ENCODE data around the gene SPATA7.

The SPATA7 gene

GRCh38 chr14:88463318-88463717, 77.9 kb downstream of the SPATA7 start:
- no peak for DNase-seq (ENCODE audit: low spot score)
- Histone ChIP-seq H2BK120ac (ENCODE audit: low read depth, low read length) (no peak overlapping the region), H3K23ac (ENCODE audit: low read depth, low read length, poor library complexity) (no peak overlapping the region), H3K36me3 (replicated peaks in 1 of 2; ENCODE audit: control insufficient read depth in 2 of 2, insufficient read depth in 2 of 2, low read length in 2 of 2) (peaks cover 18 to 54% of the 10 kb centered on the region in 2 donors), H4K91ac (ENCODE audit: low read depth, low read length, poor library complexity) (no peak overlapping the region), H3K79me1 (ENCODE audit: low read depth, low read length) (no peaks in the 10 kb centered on the region), H3K4ac (ENCODE audit: low read length) (no peak overlapping the region), H3K9ac (ENCODE audit: low read depth, low read length, poor library complexity) (no peak overlapping the region), H2AK5ac (ENCODE audit: low read depth, low read length) (no peak overlapping the region), H2BK15ac (ENCODE audit: low read length) (no peak overlapping the region), H2BK5ac (ENCODE audit: low read length) (no peak overlapping the region), H4K8ac (ENCODE audit: low read depth, low read length) (no peak overlapping the region), H3K18ac (ENCODE audit: low read length) (no peak overlapping the region), H3K4me1 (ENCODE audit: control insufficient read depth in 2 of 2, insufficient read depth in 1 of 2, low read depth in 1 of 2, low read length in 2 of 2) (no peaks in the 10 kb centered on the region), H3K4me3 (ENCODE audit: low read length in 2 of 2) (peak overlapping the region in 1 of 2 donors; percentile 18), H2AFZ (ENCODE audit: low read length) (no peak overlapping the region), H3K14ac (ENCODE audit: low read length) (no peak overlapping the region), H3K4me2 (ENCODE audit: insufficient read depth, low read length, poor library complexity, severe bottlenecking) (no peak overlapping the region), H3K27me3 (ENCODE audit: control insufficient read depth in 3 of 3, insufficient read depth in 3 of 3, low read depth in 1 of 3, low read length in 3 of 3) (no peaks in the 10 kb centered on the region), H3K27ac (replicated peaks; ENCODE audit: low read length) (no peak overlapping the region), H3K9me3 (replicated peaks in 1 of 2; ENCODE audit: control insufficient read depth in 2 of 2, insufficient read depth in 1 of 2, low read depth in 1 of 2, low read length in 2 of 2) (peaks cover 9 to 10% of the 10 kb centered on the region in 2 donors), H2BK12ac (ENCODE audit: low read length) (no peak overlapping the region)
- no CpG with 5 or more reads among the region's 4 CpGs for WGBS, 2 donors (ENCODE audit: extremely low coverage in 2 of 2, insufficient read length in 2 of 2, insufficient replicate concordance in 1 of 2)

- peaks cover 0 to 4% of the 10 kb centered on the region in 2 donors for H3K9me3 ChIP-seq (replicated peaks in 1 of 2; ENCODE audit: control insufficient read depth in 2 of 2, insufficient read depth in 1 of 2, low read depth in 1 of 2, low read length in 2 of 2)
- H2BK120ac ChIP-seq (ENCODE audit: low read depth, low read length): no peak overlapping the region
- H4K8ac ChIP-seq (ENCODE audit: low read depth, low read length): no peak overlapping the region
- H3K14ac ChIP-seq (ENCODE audit: low read length): no peak overlapping the region
- H2BK12ac ChIP-seq (ENCODE audit: low read length): no peak overlapping the region
- no peaks in the 10 kb centered on the region for H3K4me1 ChIP-seq (ENCODE audit: control insufficient read depth in 2 of 2, insufficient read depth in 1 of 2, low read depth in 1 of 2, low read length in 2 of 2)
- H3K36me3 ChIP-seq (replicated peaks in 1 of 2; ENCODE audit: control insufficient read depth in 2 of 2, insufficient read depth in 2 of 2, low read length in 2 of 2): peaks cover 37 to 86% of the 10 kb centered on the region in 2 donors
- H3K27ac ChIP-seq (replicated peaks; ENCODE audit: low read length): no peak overlapping the region
- no peak overlapping the region for H3K9ac ChIP-seq (ENCODE audit: low read depth, low read length, poor library complexity)
- no peak overlapping the region for H3K23ac ChIP-seq (ENCODE audit: low read depth, low read length, poor library complexity)
- H3K4ac ChIP-seq (ENCODE audit: low read length): no peak overlapping the region
- H3K4me2 ChIP-seq (ENCODE audit: insufficient read depth, low read length, poor library complexity, severe bottlenecking): no peak overlapping the region
- WGBS, 2 donors (ENCODE audit: extremely low coverage in 2 of 2, insufficient read length in 2 of 2, insufficient replicate concordance in 1 of 2): no CpG with 5 or more reads among the region's 1 CpG
- no peak overlapping the region for H2BK15ac ChIP-seq (ENCODE audit: low read length)
- no peak overlapping the region for H3K4me3 ChIP-seq (ENCODE audit: low read length in 2 of 2)
- no peak overlapping the region for H3K18ac ChIP-seq (ENCODE audit: low read length)
- H2AFZ ChIP-seq (ENCODE audit: low read length): no peak overlapping the region
- H3K27me3 ChIP-seq (ENCODE audit: control insufficient read depth in 3 of 3, insufficient read depth in 3 of 3, low read depth in 1 of 3, low read length in 3 of 3): no peaks in the 10 kb centered on the region
- no peak overlapping the region for H2BK5ac ChIP-seq (ENCODE audit: low read length)
- H4K91ac ChIP-seq (ENCODE audit: low read depth, low read length, poor library complexity): no peak overlapping the region
- H2AK5ac ChIP-seq (ENCODE audit: low read depth, low read length): no peak overlapping the region
- no peak for DNase-seq (ENCODE audit: low spot score)
- H3K79me1 ChIP-seq (ENCODE audit: low read depth, low read length): no peaks in the 10 kb centered on the region
Observed at GRCh38 chr14:88468406-88468805, 82.9 kb downstream of the SPATA7 start.

GRCh38 chr14:88470542-88471440, 85.3 kb downstream of the SPATA7 start:
- Histone ChIP-seq H3K9me3 (replicated peaks in 1 of 2; ENCODE audit: control insufficient read depth in 2 of 2, insufficient read depth in 1 of 2, low read depth in 1 of 2, low read length in 2 of 2) (peaks cover 3 to 5% of the 10 kb centered on the region in 2 donors), H4K91ac (ENCODE audit: low read depth, low read length, poor library complexity) (no peak overlapping the region), H3K4ac (ENCODE audit: low read length) (no peak overlapping the region), H3K4me1 (ENCODE audit: control insufficient read depth in 2 of 2, insufficient read depth in 1 of 2, low read depth in 1 of 2, low read length in 2 of 2) (no peaks in the 10 kb centered on the region), H3K36me3 (replicated peaks in 1 of 2; ENCODE audit: control insufficient read depth in 2 of 2, insufficient read depth in 2 of 2, low read length in 2 of 2) (peaks cover 38 to 98% of the 10 kb centered on the region in 2 donors), H3K23ac (ENCODE audit: low read depth, low read length, poor library complexity) (no peak overlapping the region), H2BK120ac (ENCODE audit: low read depth, low read length) (no peak overlapping the region), H4K8ac (ENCODE audit: low read depth, low read length) (no peak overlapping the region), H2BK5ac (ENCODE audit: low read length) (no peak overlapping the region), H2AFZ (ENCODE audit: low read length) (no peak overlapping the region), H3K4me2 (ENCODE audit: insufficient read depth, low read length, poor library complexity, severe bottlenecking) (no peak overlapping the region), H3K79me1 (ENCODE audit: low read depth, low read length) (no peaks in the 10 kb centered on the region), H3K18ac (ENCODE audit: low read length) (no peak overlapping the region), H2BK15ac (ENCODE audit: low read length) (no peak overlapping the region), H3K14ac (ENCODE audit: low read length) (no peak overlapping the region), H3K4me3 (ENCODE audit: low read length in 2 of 2) (no peak overlapping the region), H2BK12ac (ENCODE audit: low read length) (no peak overlapping the region), H2AK5ac (ENCODE audit: low read depth, low read length) (no peak overlapping the region), H3K27ac (replicated peaks; ENCODE audit: low read length) (no peak overlapping the region), H3K27me3 (ENCODE audit: control insufficient read depth in 3 of 3, insufficient read depth in 3 of 3, low read depth in 1 of 3, low read length in 3 of 3) (no peaks in the 10 kb centered on the region), H3K9ac (ENCODE audit: low read depth, low read length, poor library complexity) (no peak overlapping the region)
- no CpG with 5 or more reads among the region's 7 CpGs for WGBS, 2 donors (ENCODE audit: extremely low coverage in 2 of 2, insufficient read length in 2 of 2, insufficient replicate concordance in 1 of 2)
- no peak for DNase-seq (ENCODE audit: low spot score)

- H3K14ac ChIP-seq (ENCODE audit: low read length): no peak overlapping the region
- no peak overlapping the region for H4K91ac ChIP-seq (ENCODE audit: low read depth, low read length, poor library complexity)
- no peak overlapping the region for H2BK120ac ChIP-seq (ENCODE audit: low read depth, low read length)
- peaks cover under 1% of the 10 kb centered on the region for H3K79me1 ChIP-seq (ENCODE audit: low read depth, low read length)
- H3K36me3 ChIP-seq (replicated peaks in 1 of 2; ENCODE audit: control insufficient read depth in 2 of 2, insufficient read depth in 2 of 2, low read length in 2 of 2): peaks cover 38 to 97% of the 10 kb centered on the region in 2 donors
- H3K4me3 ChIP-seq (ENCODE audit: low read length in 2 of 2): no peak overlapping the region
- no peak overlapping the region for H3K9ac ChIP-seq (ENCODE audit: low read depth, low read length, poor library complexity)
- H3K4me1 ChIP-seq (ENCODE audit: control insufficient read depth in 2 of 2, insufficient read depth in 1 of 2, low read depth in 1 of 2, low read length in 2 of 2): no peaks in the 10 kb centered on the region
- no peak overlapping the region for H3K27ac ChIP-seq (replicated peaks; ENCODE audit: low read length)
- no peak overlapping the region for H3K4ac ChIP-seq (ENCODE audit: low read length)
- no peak for DNase-seq (ENCODE audit: low spot score)
- no peak overlapping the region for H2AK5ac ChIP-seq (ENCODE audit: low read depth, low read length)
- H3K18ac ChIP-seq (ENCODE audit: low read length): no peak overlapping the region
- H3K27me3 ChIP-seq (ENCODE audit: control insufficient read depth in 3 of 3, insufficient read depth in 3 of 3, low read depth in 1 of 3, low read length in 3 of 3): no peaks in the 10 kb centered on the region
- peaks cover 0 to 5% of the 10 kb centered on the region in 2 donors for H3K9me3 ChIP-seq (replicated peaks in 1 of 2; ENCODE audit: control insufficient read depth in 2 of 2, insufficient read depth in 1 of 2, low read depth in 1 of 2, low read length in 2 of 2)
- no peak overlapping the region for H3K4me2 ChIP-seq (ENCODE audit: insufficient read depth, low read length, poor library complexity, severe bottlenecking)
- no peak overlapping the region for H2AFZ ChIP-seq (ENCODE audit: low read length)
- H2BK12ac ChIP-seq (ENCODE audit: low read length): no peak overlapping the region
- no peak overlapping the region for H2BK5ac ChIP-seq (ENCODE audit: low read length)
- no peak overlapping the region for H3K23ac ChIP-seq (ENCODE audit: low read depth, low read length, poor library complexity)
- H4K8ac ChIP-seq (ENCODE audit: low read depth, low read length): no peak overlapping the region
- H2BK15ac ChIP-seq (ENCODE audit: low read length): no peak overlapping the region
- no CpG with 5 or more reads among the region's 1 CpG for WGBS, 2 donors (ENCODE audit: extremely low coverage in 2 of 2, insufficient read length in 2 of 2, insufficient replicate concordance in 1 of 2)
Observed at GRCh38 chr14:88473791-88474190, 88.3 kb downstream of the SPATA7 start.

Measured in neuronal stem cell (in vitro differentiated cells).